HG03469 (cell line): Measurements from ENCODE around the gene UBXN6.

Source experiments
- ATAC-seq: cut with Tn5 transposase; IDR thresholded peaks from one replicate; pipeline ENCODE4 v1.9.1; 2021; ENCODE audit warnings: mild to moderate bottlenecking, moderate library complexity, moderate number of reproducible peaks; ENCODE audit not compliant: unreplicated experiment

The UBXN6 gene

DNA sequence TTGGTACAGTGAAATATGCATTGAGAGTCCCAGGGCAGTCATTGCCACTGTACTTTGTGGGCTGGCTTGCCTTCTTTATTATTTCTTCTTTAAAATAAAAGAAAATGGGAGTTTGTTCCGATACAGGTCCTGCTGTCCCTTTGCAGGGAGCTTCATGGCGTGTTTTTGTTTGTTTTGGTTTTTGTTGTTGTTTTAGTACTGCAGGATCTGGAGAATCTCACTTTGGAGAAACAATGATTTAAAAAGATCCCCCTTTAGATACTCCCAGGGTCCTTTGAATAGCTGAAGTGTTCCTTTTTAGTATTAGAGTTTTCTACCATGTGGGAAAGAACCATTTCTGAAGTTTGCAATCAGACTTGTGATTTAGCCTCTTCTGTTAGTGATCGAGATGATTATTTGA, 44.0 kb downstream of the UBXN6 start:
- ATAC-seq, result no peak

DNA sequence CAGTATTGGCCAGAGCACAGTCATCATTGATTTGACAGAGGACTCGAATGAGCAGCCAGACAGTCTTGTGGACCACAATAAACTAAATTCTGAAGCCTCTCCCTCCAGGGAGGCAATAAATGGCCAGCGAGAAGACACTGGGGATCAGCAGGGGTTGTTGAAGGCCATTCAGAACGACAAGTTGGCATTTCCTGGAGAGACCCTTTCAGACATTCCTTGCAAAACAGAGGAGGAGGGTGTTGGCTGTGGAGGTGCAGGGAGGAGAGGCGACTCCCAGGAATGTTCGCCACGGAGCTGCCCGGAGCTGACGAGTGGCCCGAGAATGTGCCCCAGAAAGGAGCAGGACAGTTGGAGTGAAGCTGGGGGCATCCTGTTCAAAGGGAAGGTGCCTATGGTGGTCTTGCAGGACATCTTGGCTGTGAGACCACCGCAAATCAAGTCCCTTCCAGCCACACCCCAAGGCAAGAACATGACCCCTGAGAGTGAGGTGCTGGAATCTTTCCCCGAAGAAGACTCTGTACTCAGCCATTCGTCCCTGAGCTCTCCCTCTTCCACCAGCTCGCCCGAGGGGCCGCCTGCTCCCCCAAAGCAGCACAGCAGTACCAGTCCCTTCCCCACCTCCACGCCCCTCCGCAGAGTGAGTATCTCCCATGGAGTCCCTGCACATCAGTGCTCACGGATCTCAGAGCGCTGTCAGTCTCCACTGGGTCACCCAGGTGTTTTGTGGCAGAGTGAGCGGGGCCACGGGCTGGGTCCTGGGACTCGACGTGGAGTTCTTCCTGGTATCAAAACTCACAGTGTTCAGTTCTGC, 48.3 kb downstream of the UBXN6 start:
- ATAC-seq, result no peak

DNA sequence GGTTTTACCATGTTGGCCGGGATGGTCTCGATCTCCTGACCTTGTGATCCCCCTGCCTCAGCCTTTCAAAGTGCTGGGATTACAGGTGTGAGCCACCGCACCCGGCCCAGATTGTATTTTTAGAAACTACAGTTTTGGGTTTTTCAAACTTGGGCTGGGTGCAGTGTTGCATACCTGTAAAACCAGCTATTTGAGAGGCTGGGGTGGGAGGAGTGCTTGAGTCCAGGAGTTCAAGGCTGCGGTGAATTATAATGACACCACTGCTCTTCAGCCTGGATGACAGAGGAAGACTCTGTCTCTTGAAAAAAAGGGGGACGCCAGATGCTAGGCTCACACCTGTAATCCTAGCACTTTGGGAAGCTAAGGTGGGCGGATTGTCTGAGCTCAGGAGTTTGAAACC, 51.0 kb downstream of the UBXN6 start:
- ATAC-seq, result no peak

DNA sequence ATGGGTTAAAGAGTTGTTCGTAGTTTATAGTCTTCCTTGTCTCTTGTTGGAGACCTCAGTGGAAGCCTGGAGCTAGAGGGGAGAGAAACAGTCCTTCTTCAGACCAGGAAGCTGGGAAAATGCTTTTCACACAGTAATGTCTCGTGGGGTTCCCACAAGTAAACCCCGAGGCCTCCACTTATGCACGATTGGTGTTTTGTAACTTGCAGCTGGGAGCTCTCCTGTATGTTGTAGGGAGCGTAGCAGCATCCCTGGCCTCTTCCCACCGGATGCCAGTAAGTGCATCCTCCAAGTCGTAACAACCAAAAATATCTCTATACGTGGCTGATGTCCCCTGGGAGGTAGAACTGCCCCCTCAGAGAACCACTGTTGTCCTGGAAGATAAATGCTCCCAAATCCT, 51.6 kb downstream of the UBXN6 start:
- no peak for ATAC-seq

DNA sequence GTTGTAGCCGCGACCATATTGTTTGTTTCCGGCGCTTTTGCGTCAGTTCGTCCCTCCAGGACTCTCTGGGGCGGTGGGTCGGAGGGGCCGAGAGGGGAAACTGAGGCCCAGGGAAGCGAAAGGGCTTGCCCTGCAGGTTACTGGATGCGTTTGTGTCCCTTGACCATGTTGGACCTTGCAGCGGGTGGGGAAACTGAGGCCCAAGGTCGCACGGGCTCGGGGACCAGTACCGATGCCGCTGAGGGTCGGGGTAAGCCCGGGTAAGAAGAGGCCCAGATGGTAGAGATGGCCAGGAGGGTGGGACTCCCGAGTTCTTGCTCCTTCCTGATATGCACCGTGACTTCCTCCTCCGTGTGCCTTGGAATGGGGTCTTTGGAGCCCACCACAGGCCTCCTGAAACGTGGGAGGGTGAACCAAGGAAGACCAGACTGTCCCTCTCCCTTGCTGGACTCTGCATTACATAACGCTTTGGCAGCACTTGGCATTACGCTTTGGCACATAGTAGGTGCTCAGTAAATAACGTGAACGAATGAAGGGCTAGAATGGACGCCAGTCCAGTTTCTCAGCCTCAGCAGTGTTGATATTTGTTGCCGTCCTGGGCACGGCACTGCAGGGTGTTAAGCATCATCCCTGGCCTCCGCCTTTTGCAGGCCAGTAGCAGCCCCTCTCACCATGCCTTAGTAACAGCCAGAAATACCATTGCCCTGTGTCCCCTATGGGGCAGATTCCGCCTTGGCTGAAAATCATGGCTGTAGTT, 54.4 kb downstream of the UBXN6 start:
- ATAC-seq, result no peak

DNA sequence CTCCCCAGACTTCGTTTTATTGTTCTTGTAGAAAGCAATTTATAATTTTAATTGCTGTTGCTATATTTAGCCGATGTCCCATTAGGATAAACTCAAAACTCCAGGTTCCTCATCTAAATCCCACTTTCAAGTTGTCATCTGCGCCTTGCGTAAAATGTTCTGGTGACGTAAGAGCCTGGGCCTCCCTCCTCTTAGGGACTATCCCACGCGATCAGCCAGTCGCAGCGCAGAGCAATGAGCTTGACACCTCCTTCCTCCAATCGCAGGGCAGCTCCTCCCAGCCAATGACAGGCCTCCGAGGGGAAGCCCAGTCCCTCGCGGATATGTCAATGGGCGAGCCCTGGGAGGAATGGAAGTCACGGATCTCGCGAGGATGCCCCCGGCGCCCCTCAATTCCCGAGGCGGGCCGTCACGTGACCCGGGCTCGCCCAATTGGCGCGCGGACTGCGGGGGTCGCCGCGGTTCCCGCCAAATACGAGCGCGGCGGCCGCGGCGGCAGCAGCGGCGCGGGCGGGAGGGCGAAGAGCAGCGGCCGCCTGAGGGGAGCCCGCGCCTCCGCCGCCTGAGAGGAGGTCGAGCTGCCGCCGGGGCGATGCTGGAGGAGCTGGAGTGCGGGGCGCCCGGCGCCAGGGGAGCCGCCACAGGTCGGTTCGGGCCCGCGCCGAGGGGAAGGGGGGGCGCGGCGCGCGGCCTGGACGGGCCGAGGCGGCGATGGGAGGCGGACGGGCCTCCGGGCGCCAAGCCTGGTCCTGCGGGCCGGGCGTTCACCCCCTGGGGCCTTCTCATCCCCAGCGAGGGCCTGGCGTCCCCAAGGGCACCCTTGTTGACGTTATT, 55.2 kb downstream of the UBXN6 start, which contains the start of gene CHAF1A:
Gene CHAF1A (plus strand): TSS at position 470 of the 834 bp plus-strand sequence. CDS start 123 bp downstream, at position 593.
- peak; percentile 58 for ATAC-seq

GRCh38 chr19:4401769-4402170, 55.8 kb downstream of the UBXN6 start:
- ATAC-seq, result no peak

DNA sequence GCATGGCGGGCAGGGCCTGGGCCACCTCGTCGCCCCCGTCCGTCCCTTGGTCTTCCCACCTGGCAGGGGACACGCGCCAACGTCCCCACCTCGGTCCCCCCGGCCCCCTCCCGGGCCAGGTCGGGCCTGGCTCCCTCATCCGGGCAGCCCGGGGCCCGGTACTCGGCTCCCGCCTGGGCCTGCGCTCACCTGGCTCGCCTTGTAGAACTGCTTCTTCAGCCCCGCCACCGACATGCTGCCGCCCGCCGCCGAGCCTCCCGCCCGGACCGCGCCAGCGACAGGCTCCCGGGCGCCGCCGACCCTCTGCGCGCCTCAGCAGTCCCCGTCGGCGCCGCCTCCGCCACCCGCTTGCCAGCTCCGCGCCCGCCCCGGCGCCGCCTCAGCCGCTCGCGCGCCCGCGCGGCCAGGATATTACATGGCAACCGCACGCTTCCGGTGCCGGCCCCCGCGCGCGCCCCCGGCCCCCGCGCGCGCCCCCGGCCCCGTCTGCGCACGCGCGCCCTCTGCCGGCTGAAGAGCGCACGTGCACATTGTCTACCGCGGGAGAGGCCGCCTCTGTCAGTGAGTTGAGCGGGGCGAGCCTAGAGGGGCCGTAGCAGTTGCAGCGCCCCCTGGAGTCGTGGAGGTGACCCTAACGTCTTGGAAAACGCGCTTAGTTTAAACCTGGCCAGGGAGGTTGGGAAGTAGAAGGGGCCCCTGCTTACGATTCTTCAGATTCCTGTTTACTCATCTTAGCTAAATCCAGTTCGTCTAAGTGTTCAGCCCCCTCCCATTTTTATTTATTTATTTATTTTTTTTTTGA, 57.3 kb downstream of the UBXN6 start, which contains the start of gene SH3GL1:
Gene SH3GL1 (minus strand): TSS at position 413 of the 802 bp plus-strand sequence. CDS start 179 bp downstream, at position 234.
- ATAC-seq, result peak; percentile 43

- no peak for ATAC-seq
These were observed 57.8 kb downstream of the UBXN6 start for GRCh38 chr19:4399812-4400134.

- ATAC-seq, result no peak
These were observed 60.4 kb downstream of the UBXN6 start for GRCh38 chr19:4396949-4397783.
